ENCODE data around the gene STARD3NL.
"Not testable (repeated sequence)": the region's sequence is repeated elsewhere in the genome, so short reads cannot be mapped to it uniquely, and the experiment has no call there.

- not testable (repeated sequence) for TF ChIP-seq CTCF, POLR2A (IDR thresholded peaks at IDR 0.05)
Measured at GRCh38 chr7:38175547-38175946, 2.5 kb upstream of the STARD3NL start.
